PFSK-1 (cell line): ENCODE results near the gene TMEM39A.

Source experiments
- FOXP2 ChIP-seq: optimal IDR thresholded peaks from 2 replicates; pipeline ENCODE3; 2011; ENCODE audit warnings: borderline replicate concordance, control low read depth, inconsistent platforms; ENCODE audit not compliant: insufficient read depth; ENCODE audit errors: extremely low read length, extremely low read depth
- POLR2AphosphoS5 ChIP-seq: IDR thresholded peaks from 2 replicates; pipeline ENCODE4 v1.6.1; 2012; ENCODE audit warnings: low read depth, mild to moderate bottlenecking, control low read depth, low read length, moderate library complexity
- SIN3A ChIP-seq: IDR thresholded peaks from 2 replicates; pipeline ENCODE4 v1.6.1; 2012; ENCODE audit warnings: mild to moderate bottlenecking, low read length, moderate library complexity, borderline replicate concordance; ENCODE audit not compliant: insufficient read depth
- TAF1 ChIP-seq: IDR thresholded peaks from 2 replicates; pipeline ENCODE4 v1.6.1; 2012; ENCODE audit warnings: low read length, control low read depth, borderline replicate concordance; ENCODE audit not compliant: insufficient read depth
- TF ChIP-seq, protein P1 (sequence below), 2 experiments: IDR thresholded peaks; 2 replicates each; pipeline versions ENCODE4 v1.6.1 to v1.8.0; 2011 to 2012; ENCODE audit warnings: low read depth in 2 of 2, low read length in 2 of 2, control low read depth in 1 of 2, inconsistent platforms in 1 of 2, mild to moderate bottlenecking in 1 of 2, moderate library complexity in 1 of 2; ENCODE audit not compliant: insufficient read depth in 1 of 2

Gene TMEM39A

DNA sequence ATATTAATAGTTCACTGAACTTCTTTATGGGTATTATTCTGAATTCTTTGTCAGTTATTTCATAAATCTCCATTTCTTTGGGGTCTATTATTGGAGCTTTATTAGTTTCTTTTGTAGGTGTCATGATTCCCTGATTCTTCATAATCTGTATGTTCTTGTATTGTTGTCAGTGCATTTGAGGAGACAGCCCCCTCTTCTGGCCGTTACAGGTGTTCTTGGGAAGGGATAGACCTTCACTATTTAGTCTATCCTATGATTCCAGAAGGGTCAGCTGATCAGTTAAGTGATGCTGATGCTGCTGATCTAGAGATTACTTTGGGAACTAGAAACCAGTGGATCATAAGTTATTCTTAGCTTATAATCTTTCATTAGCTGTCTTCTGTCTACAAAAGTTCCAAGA is 34.9 kb downstream of the TMEM39A start:
- TF ChIP-seq FOXP2 (no peak), SIN3A (no peak), POLR2AphosphoS5 (no peak), TAF1 (no peak)
- TF ChIP-seq, protein P1, sequence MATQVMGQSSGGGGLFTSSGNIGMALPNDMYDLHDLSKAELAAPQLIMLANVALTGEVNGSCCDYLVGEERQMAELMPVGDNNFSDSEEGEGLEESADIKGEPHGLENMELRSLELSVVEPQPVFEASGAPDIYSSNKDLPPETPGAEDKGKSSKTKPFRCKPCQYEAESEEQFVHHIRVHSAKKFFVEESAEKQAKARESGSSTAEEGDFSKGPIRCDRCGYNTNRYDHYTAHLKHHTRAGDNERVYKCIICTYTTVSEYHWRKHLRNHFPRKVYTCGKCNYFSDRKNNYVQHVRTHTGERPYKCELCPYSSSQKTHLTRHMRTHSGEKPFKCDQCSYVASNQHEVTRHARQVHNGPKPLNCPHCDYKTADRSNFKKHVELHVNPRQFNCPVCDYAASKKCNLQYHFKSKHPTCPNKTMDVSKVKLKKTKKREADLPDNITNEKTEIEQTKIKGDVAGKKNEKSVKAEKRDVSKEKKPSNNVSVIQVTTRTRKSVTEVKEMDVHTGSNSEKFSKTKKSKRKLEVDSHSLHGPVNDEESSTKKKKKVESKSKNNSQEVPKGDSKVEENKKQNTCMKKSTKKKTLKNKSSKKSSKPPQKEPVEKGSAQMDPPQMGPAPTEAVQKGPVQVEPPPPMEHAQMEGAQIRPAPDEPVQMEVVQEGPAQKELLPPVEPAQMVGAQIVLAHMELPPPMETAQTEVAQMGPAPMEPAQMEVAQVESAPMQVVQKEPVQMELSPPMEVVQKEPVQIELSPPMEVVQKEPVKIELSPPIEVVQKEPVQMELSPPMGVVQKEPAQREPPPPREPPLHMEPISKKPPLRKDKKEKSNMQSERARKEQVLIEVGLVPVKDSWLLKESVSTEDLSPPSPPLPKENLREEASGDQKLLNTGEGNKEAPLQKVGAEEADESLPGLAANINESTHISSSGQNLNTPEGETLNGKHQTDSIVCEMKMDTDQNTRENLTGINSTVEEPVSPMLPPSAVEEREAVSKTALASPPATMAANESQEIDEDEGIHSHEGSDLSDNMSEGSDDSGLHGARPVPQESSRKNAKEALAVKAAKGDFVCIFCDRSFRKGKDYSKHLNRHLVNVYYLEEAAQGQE (IDR thresholded peaks at IDR 0.05; ENCODE audit: insufficient read depth in 1 of 2, low read depth in 2 of 2, low read length in 2 of 2): no peak

DNA sequence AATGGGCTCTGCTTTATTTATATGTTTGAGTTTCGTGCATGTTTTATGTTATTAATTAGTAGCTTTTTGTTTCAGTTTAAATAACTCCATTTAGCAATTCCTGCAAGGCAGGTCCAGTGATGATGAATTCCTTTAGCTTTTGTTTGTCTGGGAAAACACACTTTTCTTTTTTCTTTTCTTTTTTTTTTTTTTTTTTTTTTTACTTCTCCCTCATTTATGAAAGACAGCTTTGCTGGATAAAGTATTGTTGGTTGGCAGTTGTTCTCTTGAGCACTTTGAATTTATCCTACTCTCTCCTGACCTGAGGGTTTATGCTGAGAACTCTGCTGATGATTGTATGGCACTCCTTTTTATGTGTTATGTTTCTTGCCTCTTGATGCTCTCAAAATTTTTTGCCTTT is 35.7 kb downstream of the TMEM39A start:
- TF ChIP-seq, protein P1 (IDR thresholded peaks at IDR 0.05; ENCODE audit: insufficient read depth in 1 of 2, low read depth in 2 of 2, low read length in 2 of 2): no peak
- TF ChIP-seq POLR2AphosphoS5 (no peak), FOXP2 (no peak), TAF1 (no peak), SIN3A (no peak)

DNA sequence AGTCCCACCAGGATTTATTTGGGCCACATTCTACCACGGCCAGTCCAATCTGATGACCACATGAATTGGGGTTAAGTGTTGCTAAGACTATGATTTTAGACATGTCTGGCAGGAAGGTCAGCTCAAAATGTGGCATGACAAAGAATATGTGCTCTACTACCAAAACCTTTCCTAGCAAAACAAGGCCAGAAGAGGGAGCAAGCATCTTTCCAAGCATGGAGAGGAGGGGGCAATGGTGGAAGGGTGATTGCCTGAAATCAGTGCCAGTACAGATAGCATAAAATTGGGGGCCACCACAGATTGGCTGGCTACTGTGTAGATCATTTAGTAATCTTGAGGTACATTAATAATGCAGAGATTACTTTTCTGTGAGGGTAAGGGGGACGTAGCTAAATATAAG is 43.2 kb downstream of the TMEM39A start:
- TF ChIP-seq, protein P1 (IDR thresholded peaks at IDR 0.05; ENCODE audit: insufficient read depth in 1 of 2, low read depth in 2 of 2, low read length in 2 of 2): no peak
- TF ChIP-seq POLR2AphosphoS5: no peak
- no peak for TF ChIP-seq TAF1
- no peak for TF ChIP-seq SIN3A
- TF ChIP-seq FOXP2: no peak

DNA sequence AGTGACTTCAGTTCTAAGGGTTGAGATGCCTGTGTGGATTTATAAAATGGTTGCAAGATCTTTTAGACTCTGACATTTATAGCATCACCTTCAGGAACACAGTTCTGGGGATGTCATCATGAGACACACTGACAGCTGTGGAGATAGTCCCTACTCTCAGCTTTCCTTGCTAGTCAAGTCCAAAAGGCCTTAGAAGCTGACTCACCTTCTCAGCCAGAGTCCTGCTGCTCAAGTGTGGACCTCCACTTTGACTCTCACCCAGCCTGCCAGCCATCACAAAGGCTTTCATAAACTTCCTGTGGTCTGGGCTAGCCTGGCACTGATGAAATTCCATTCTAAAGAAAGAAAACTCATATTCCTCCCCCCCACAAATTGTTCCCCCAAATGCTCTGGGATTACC is 44.8 kb downstream of the TMEM39A start:
- TF ChIP-seq, protein P1 (IDR thresholded peaks at IDR 0.05; ENCODE audit: insufficient read depth in 1 of 2, low read depth in 2 of 2, low read length in 2 of 2): no peak
- TF ChIP-seq SIN3A (no peak), TAF1 (no peak), FOXP2 (no peak), POLR2AphosphoS5 (no peak)

DNA sequence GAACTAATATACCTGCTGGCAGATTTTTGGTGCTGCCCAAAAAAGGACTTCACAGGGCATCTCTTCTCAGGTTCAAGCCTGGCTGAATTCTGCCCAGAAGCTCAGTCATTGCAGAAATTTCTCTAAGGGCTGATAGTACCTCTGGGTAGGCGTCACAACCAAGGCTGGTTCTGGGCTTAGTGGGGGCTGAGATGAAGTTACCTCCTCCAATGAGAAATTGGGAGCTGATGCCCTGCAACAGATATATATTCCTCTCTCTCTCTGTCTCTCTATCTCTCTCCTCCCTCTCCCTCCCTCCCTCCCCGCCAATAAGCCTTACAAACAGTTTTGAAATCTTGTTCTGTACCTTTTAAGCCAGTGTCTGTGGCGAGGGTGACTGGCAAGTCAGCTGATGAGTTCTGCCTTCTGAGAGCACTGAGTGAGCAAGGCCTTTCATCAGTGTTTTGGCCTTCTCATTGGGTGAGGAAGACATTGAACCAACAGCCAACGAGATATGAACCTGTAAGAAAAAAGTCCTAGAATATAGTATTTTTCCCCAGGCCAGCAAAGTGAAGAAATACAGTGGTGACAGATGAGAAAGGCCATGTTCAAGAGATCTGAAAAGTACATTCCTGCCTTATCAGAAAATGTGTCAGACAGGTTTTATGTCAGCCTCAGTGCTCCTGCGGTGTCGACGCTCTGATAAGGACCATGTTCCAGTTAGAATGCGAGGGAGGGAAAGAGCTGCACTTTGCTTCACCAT is 45.5 kb downstream of the TMEM39A start:
- no peak for TF ChIP-seq FOXP2
- TF ChIP-seq, protein P1 (IDR thresholded peaks at IDR 0.05; ENCODE audit: insufficient read depth in 1 of 2, low read depth in 2 of 2, low read length in 2 of 2): no peak
- no peak for TF ChIP-seq SIN3A
- TF ChIP-seq TAF1: no peak
- TF ChIP-seq POLR2AphosphoS5: no peak
